HG02759 (cell line): ENCODE data around the gene TAS2R5.
"Not testable (repeated sequence)": the region's sequence is repeated elsewhere in the genome, so short reads cannot be mapped to it uniquely, and the experiment has no call there.

ENCODE experiments used
- ATAC-seq: cut with Tn5 transposase; IDR thresholded peaks from one replicate; pipeline ENCODE4 v1.9.1; 2021; ENCODE audit warnings: mild to moderate bottlenecking, moderate library complexity; ENCODE audit not compliant: unreplicated experiment

The TAS2R5 gene

DNA sequence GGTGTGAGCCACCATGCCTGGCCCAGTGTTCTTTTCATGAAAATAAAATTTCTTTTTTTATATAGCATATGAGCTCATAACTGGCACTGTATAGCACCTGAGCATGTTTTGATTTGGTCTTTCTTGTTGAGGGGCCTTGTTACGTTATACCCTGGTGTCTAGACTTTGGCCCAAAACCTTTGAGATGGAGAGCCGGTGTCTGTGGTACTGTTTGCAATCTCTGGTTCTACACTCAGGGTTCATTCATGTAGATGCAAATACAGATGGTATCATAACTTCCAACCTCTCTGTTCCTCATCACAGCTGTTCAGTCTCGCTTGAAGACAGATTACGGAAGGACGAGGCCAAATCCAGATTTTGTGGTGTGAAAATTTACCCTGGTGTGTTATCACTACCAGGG lies at the start of gene TAS2R5:
Gene TAS2R5, plus strand, starts transcription at position 301 of the 400 bp plus-strand sequence. CDS start 145 bp downstream, outside the sequence.
- no peak for ATAC-seq

DNA sequence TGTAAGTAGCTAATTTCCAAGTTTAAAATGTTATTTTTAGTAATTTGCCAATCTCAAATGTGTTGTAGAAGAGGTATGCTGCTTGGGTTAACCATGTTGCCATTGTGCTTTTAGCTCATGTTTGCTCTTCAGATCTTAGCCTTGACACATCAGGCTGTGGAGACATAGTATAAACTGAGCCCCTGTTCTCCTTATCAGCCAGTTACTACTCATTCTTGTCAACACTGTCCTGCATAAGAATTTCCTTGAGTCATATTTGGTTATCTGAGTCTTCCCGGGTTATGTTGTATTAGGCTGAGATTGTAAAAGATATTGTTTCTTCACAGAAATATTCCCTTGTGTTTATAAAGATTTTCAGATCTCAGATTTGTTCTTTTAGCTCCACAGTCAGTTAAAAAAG lies 47.8 kb upstream of the TAS2R5 start:
- ATAC-seq: no peak

DNA sequence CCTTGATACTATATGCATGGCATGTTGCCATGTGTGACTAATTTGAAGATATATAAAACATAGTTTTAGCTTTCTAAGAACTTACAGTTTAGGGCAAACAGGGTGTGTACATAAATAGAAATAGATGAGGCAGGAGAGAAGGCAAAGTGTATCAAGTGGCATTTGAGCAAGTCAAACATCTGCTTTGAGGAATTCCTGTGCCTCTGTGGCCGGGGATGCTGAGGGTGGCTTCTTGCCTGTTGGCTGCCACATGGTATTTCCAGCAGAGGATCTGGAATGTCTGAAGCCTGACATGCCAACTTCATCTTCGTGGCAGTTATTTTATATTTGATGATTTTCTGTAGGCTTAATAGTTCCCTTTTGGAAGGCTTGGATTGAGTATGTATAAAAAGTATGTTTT lies 45.9 kb upstream of the TAS2R5 start:
- no peak for ATAC-seq

GRCh38 chr7:141748396-141748795 lies 41.6 kb upstream of the TAS2R5 start:
- ATAC-seq: no peak

- ATAC-seq: not testable (repeated sequence)
These were observed 38.1 kb upstream of the TAS2R5 start for GRCh38 chr7:141751904-141752303.

GRCh38 chr7:141752634-141753033 lies 37.4 kb upstream of the TAS2R5 start:
- no peak for ATAC-seq

DNA sequence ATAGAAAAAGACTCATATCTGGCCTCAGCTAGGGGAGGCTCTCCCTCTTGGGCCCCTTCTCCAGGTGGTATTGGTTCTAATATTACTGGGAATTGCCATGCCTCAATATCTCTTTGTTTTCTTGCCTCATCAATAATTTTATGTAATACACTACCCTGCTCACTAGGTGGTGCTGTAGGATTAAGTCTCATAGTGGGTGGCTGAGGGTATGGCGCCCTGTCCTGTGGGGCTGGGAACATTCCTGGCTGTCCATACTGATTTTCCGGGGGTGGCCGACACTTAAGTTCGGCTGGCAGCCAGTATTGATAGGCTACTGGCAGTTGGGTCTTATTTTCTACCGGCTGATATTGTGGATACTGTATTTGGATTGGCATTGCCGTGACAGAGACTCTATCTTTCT lies 35.1 kb upstream of the TAS2R5 start:
- no peak for ATAC-seq

- no peak for ATAC-seq
These were observed 26.2 kb upstream of the TAS2R5 start, which contains the start of gene TAS2R3 for GRCh38 chr7:141763797-141764196. TSS of gene TAS2R3 (plus strand) at chr7:141764097. CDS start at chr7:141764159, 62 bp downstream.

GRCh38 chr7:141770083-141770583 lies 19.9 kb upstream of the TAS2R5 start:
- ATAC-seq: not testable (repeated sequence)

GRCh38 chr7:141776374-141776773 lies 13.6 kb upstream of the TAS2R5 start, which contains the start of gene TAS2R4:
TSS of gene TAS2R4 (plus strand) at chr7:141776674. CDS start at chr7:141778489, 1,815 bp downstream.
- no peak for ATAC-seq

DNA sequence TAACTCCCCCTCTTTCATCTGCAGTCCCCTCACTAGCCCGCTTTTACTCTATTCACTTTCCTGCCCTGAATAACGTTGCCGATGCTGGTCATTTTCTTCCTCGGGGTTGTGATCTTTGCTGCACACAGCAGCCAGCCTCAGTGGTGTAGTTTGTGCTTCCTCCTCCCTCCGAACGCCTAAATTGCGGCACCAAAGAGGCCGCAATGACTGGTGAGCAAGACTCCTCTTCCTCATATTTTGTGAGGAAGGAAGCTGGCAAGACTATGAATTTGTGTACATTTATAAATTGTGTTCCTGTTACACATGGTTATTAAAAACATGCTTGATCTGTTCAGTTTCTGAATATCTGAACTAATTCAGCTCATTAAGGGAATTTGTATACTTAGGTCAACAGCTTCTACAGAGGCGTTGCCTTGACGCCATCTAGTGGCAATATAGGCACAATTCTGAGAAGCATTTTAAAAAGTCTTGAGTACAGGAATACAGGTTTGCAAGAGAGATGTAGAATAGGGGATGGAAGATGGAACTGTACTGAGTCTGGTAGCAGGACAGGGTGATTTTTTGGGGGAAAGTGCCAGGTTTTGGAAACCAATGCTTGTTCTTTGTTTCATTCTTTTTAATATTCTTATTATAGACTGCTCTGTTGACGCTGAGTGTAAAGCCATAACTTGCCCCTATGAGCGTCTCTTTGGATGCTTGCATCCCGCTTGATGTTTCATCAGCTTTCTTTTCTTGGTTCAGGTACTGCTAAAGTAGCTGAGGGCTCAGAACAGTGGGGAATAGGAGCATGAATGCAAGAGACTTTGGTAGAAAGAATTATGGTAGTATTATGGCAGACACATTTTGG lies 4.1 kb upstream of the TAS2R5 start:
- peak; percentile 72 for ATAC-seq

GRCh38 chr7:141788296-141788695 lies 1.7 kb upstream of the TAS2R5 start:
- no peak for ATAC-seq

GRCh38 chr7:141792526-141792925 lies 2.5 kb downstream of the TAS2R5 start:
- no peak for ATAC-seq

GRCh38 chr7:141820067-141820466 lies 30.1 kb downstream of the TAS2R5 start:
- no peak for ATAC-seq

DNA sequence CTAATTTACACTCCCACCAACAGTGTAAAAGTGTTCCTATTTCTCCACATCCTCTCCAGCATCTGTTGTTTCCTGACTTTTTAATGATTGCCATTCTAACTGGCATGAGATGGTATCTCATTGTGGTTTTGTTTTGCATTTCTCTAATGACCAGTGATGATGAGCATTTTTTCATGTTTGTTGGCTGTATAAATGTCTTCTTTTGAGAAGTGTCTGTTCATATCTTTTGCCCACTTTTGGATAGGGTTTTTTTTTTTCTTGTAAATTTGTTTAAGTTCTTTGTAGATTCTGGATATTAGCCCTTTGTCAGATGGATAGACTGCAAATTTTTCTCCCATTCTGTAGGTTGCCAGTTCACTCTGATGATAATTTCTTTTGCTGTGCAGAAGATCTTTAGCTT lies 32.4 kb downstream of the TAS2R5 start:
- ATAC-seq: not testable (repeated sequence)

- no peak for ATAC-seq
These were observed 47.7 kb downstream of the TAS2R5 start for GRCh38 chr7:141837683-141838082.

DNA sequence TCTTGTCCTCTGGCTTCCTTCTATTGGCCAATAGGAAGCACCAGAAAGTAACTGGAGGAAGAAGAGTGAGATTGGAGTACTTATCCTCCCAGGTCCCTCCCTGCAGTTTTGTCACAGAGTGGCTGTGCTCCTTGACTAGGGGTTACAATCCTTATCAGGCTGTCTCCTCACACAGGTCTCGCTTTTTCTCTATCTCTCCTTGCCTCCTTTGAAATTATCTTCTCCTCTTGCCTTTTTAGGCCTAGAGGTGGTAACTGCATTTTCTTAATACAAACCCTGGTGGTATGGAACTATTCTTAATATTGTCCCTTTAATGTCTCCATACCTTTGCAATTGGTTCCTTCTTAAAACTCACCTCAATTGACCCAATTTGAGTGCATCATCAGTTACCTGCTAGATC lies 48.6 kb downstream of the TAS2R5 start:
- no peak for ATAC-seq

DNA sequence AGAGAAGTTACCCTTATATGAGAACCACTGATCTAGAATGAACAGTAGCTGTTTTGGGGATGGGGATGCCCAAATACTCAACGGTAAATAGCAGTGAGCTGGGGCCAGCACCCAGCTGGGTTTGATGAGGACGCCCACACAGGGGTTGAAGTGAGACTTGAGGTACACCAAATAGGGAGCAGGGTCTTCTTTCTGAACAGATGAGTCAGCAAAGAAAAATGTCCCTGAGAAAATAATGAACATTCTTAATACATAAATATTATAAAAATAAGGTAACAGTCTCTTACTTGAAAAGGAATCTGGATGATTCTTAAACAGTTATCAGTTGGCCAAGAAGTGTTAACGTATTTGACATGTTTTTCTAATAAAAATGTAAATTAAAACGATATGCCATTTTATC lies 49.2 kb downstream of the TAS2R5 start:
- no peak for ATAC-seq

GRCh38 chr7:141840708-141841107 lies 50.7 kb downstream of the TAS2R5 start:
- no peak for ATAC-seq
